SK-MEL-5 (cell line): ENCODE measurements around the gene BDH1. TPM values are rescaled to one million over a fixed set of nuclear protein-coding genes. Genes with fewer than 3 reads are reported as not detected.

ENCODE experiments used
- DNase-seq: peaks from one replicate; pipeline ENCODE4 v3.0.0-alpha.2; 2016; ENCODE audit warnings: low read depth, low spot score
- in situ Hi-C: cut with HindIII; loops from 2 replicates; pipeline ENCODE4 v1.10.0; 2016; ENCODE audit warnings: low sequenced_read_pairs, high pct_unique_total_duplicates, low pct_unique_long_range_greater_than_20kb
- total RNA-seq: library from RNA; depleted of rRNA; stranded (reverse); fragments of >200 nt; shearing (Covaris generic); gene quantifications from 2 replicates; pipeline ENCODE4 v1.2.3, GENCODE V29; 2014

The BDH1 gene
- total RNA-seq, 1 experiment from 2014 or later, result 5.0 TPM

- in situ Hi-C loops, result no loop called here
- DNase-seq, result no peak
These were observed 40.9 kb downstream of the BDH1 start for GRCh38 chr3:197514786-197515355.

- in situ Hi-C loops, result no loop called here
- DNase-seq, result no peak
These were observed 41.6 kb downstream of the BDH1 start for GRCh38 chr3:197513953-197514785.

GRCh38 chr3:197512691-197513571, 42.8 kb downstream of the BDH1 start:
- no peak for DNase-seq
- in situ Hi-C loops, result no loop called here

GRCh38 chr3:197511853-197512635, 43.7 kb downstream of the BDH1 start:
- no peak for DNase-seq
- in situ Hi-C loops, result no loop called here

- DNase-seq, result no peak
- in situ Hi-C loops, result no loop called here
These were observed 44.6 kb downstream of the BDH1 start for GRCh38 chr3:197511130-197511529.

GRCh38 chr3:197510642-197511018, 45.1 kb downstream of the BDH1 start:
- no peak for DNase-seq
- in situ Hi-C loops, result no loop called here

- in situ Hi-C loops, result no loop called here
- no peak for DNase-seq
These were observed 46.6 kb downstream of the BDH1 start for GRCh38 chr3:197508924-197509775.

GRCh38 chr3:197508461-197508860, 47.3 kb downstream of the BDH1 start:
- in situ Hi-C loops, result no loop called here
- no peak for DNase-seq

- no peak for DNase-seq
- in situ Hi-C loops, result no loop called here
These were observed 47.7 kb downstream of the BDH1 start for GRCh38 chr3:197508051-197508451.

- no peak for DNase-seq
- in situ Hi-C loops, result no loop called here
These were observed 48.2 kb downstream of the BDH1 start for GRCh38 chr3:197507541-197507940.

- in situ Hi-C loops, result no loop called here
- no peak for DNase-seq
These were observed 48.7 kb downstream of the BDH1 start for GRCh38 chr3:197507081-197507480.

- no peak for DNase-seq
- in situ Hi-C loops, result no loop called here
These were observed 49.8 kb downstream of the BDH1 start for GRCh38 chr3:197505796-197506548.

- DNase-seq, result no peak
- in situ Hi-C loops, result no loop called here
These were observed 51.1 kb downstream of the BDH1 start for GRCh38 chr3:197504641-197505121.

GRCh38 chr3:197504229-197504628, 51.5 kb downstream of the BDH1 start:
- in situ Hi-C loops, result no loop called here
- no peak for DNase-seq

- in situ Hi-C loops, result no loop called here
- DNase-seq, result no peak
These were observed 52.1 kb downstream of the BDH1 start for GRCh38 chr3:197503652-197504051.
